ENCODE measurements around the gene ITPR2. TPM values are rescaled to one million over a fixed set of nuclear protein-coding genes. Genes with fewer than 3 reads are reported as not detected.
"Not testable (repeated sequence)": the region's sequence is repeated elsewhere in the genome, so short reads cannot be mapped to it uniquely, and the experiment has no call there.

Gene ITPR2
- polyA plus RNA-seq, 10 donors: 3.3 to 5.7 (median 4.1) TPM

GRCh38 chr12:26732005-26732908, 100.7 kb downstream of the ITPR2 start:
- DNase-seq: no peak

GRCh38 chr12:26730481-26731350, 102.3 kb downstream of the ITPR2 start:
- DNase-seq: no peak

GRCh38 chr12:26729137-26729671, 103.8 kb downstream of the ITPR2 start:
- not testable (repeated sequence) for DNase-seq

GRCh38 chr12:26728205-26729050, 104.6 kb downstream of the ITPR2 start:
- no peak for DNase-seq

- DNase-seq: no peak
These were observed 105.4 kb downstream of the ITPR2 start for GRCh38 chr12:26727482-26728204.

GRCh38 chr12:26726956-26727355, 106.0 kb downstream of the ITPR2 start:
- DNase-seq: no peak

- no peak for DNase-seq
These were observed 107.6 kb downstream of the ITPR2 start for GRCh38 chr12:26725276-26725916.

GRCh38 chr12:26724309-26724702, 108.7 kb downstream of the ITPR2 start:
- DNase-seq: no peak

- no peak for DNase-seq
These were observed 109.3 kb downstream of the ITPR2 start for GRCh38 chr12:26723379-26724308.

- DNase-seq: no peak
These were observed 111.2 kb downstream of the ITPR2 start for GRCh38 chr12:26721800-26722199.

GRCh38 chr12:26719852-26720251, 113.1 kb downstream of the ITPR2 start:
- no peak for DNase-seq

GRCh38 chr12:26717757-26718156, 115.2 kb downstream of the ITPR2 start:
- DNase-seq: no peak

- no peak for DNase-seq
These were observed 117.8 kb downstream of the ITPR2 start for GRCh38 chr12:26715232-26715631.

GRCh38 chr12:26713885-26714383, 119.1 kb downstream of the ITPR2 start:
- DNase-seq: no peak

- no peak for DNase-seq
These were observed 120.1 kb downstream of the ITPR2 start for GRCh38 chr12:26712892-26713291.

- DNase-seq: no peak
These were observed 121.4 kb downstream of the ITPR2 start for GRCh38 chr12:26711569-26711968.

- DNase-seq: peak in 1 of 3 donors; percentile 14
These were observed 121.9 kb downstream of the ITPR2 start for GRCh38 chr12:26711072-26711471.

GRCh38 chr12:26705851-26706250, 127.1 kb downstream of the ITPR2 start:
- no peak for DNase-seq

Data from muscle of back (tissue), 11 donors.